Upper lobe of left lung (tissue), 6 donors: ENCODE data around the gene CDCA8. TPM values are rescaled to one million over a fixed set of nuclear protein-coding genes. Genes with fewer than 3 reads are reported as not detected.
A peak's percentile ranks its signal among the peaks of the same experiment; 100 is the strongest.

Experiments used
- ATAC-seq, 2 donors: fragments of 200-7000 bp; cut with Tn5 transposase; one replicate each; pipeline ENCODE4 v1.9.1; 2022; ENCODE audit warnings: mild to moderate bottlenecking in 2 of 2, moderate library complexity in 2 of 2; ENCODE audit not compliant: low FRiP score in 2 of 2
- DNase-seq, 2 donors: peaks; one replicate each; pipeline ENCODE4 v3.0.0-alpha.2; 2019 to 2020
- H3K27ac ChIP-seq, 4 donors: fragments of 200-600 bp; sonication (generic); one replicate each; pipeline ENCODE4 v1.5.1; 2016 to 2019
- H3K27me3 ChIP-seq, 4 donors: fragments of 200-600 bp; sonication (generic); one replicate each; pipeline ENCODE4 v1.5.1; 2017 to 2019
- H3K36me3 ChIP-seq, 4 donors: fragments of 200-600 bp; sonication (generic); one replicate each; pipeline ENCODE4 v1.5.1; 2016 to 2019
- H3K4me1 ChIP-seq, 4 donors: fragments of 200-600 bp; sonication (generic); one replicate each; pipeline ENCODE4 v1.5.1; 2018 to 2019
- H3K4me3 ChIP-seq, 4 donors: fragments of 200-600 bp; sonication (generic); one replicate each; pipeline ENCODE4 v1.5.1; 2017 to 2019; ENCODE audit warnings: mild to moderate bottlenecking in 2 of 4, moderate library complexity in 1 of 4
- H3K9me3 ChIP-seq, 4 donors: fragments of 200-600 bp; sonication (generic); one replicate each; pipeline ENCODE4 v1.5.1; 2018 to 2019
- EP300 ChIP-seq, 4 donors: sonication (generic); formaldehyde crosslinking; IDR thresholded peaks; one replicate each; pipeline ENCODE4 v1.5.1; 2017; ENCODE audit warnings: antibody characterized with exemption in 4 of 4, control low read depth in 2 of 4
- POLR2A ChIP-seq, 4 donors: fragments of 450-650 bp; IDR thresholded peaks; one replicate each; pipeline ENCODE4 v1.5.1; 2016 to 2017; ENCODE audit warnings: antibody characterized with exemption in 4 of 4, mild to moderate bottlenecking in 2 of 4
- POLR2AphosphoS5 ChIP-seq, 2 donors: sonication (generic); formaldehyde crosslinking; IDR thresholded peaks; one replicate each; pipeline ENCODE4 v1.5.1; 2017; ENCODE audit warnings: antibody characterized with exemption in 2 of 2
- WGBS, 2 donors: methylation state at CpG; one replicate each; pipeline ENCODE4 v1.1.5; 2017 to 2018; 5-methylcytosine and 5-hydroxymethylcytosine counted together
- total RNA-seq, 6 donors: library from RNA; depleted of rRNA in 4 of 6; stranded (reverse); fragments of >200 nt in 4 of 6; gene quantifications; one replicate each; pipeline versions ENCODE4 v1.1.0 to v1.2.1, GENCODE V29; 2016 to 2021
- TF ChIP-seq, protein P1 (sequence below), 6 experiments: fragments of 450-650 bp in 4 of 6; fragments of 200-600 bp in 2 of 6; sonication (generic) in 2 of 6; IDR thresholded peaks; one replicate each; pipeline ENCODE4 v1.5.1; 2016 to 2019; ENCODE audit warnings: antibody characterized with exemption in 6 of 6
- donor health status: DM: no; HTN: no; CAD: no; lungs with moderate emphysema.
- donor health status: DM: no; HTN: yes; CAD: no; lungs with severe emphysema.

Gene CDCA8
- total RNA-seq, 6 donors from 2014 or later, result 0.89 to 2.0 (median 1.5) TPM; not detected in 1

DNA sequence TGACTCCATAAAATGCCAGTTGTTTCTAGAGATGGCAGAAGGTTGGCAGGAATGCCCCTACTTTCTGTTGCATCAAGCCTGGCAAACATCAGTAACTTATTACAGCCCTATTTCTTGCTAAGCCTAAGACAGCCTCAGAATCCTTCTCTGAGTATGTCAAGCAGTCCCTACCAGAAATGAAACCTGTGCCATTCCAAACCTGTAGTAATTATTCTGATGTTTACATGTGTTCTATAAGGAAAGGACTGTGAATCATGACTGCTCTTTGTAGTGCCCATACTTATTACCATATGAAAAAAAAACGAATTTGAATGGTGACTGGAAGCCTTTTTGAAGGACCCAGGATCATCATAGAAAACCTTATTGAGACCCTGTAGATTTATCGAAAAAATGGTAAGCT lies 5.4 kb downstream of the CDCA8 start:
- DNase-seq (no peak), ATAC-seq (no peak)
- peaks cover 3 to 5% (median 4%) of the 10 kb centered on the region in 4 donors for H3K4me1 ChIP-seq
- no peaks in the 10 kb centered on the region for H3K9me3 ChIP-seq
- H3K27ac ChIP-seq, result no peak overlapping the region
- WGBS, 2 donors, result 87 to 95% methylated on average over 2 of the region's 2 CpGs
- no peaks in the 10 kb centered on the region for H3K27me3 ChIP-seq
- no peak for TF ChIP-seq POLR2AphosphoS5 (IDR thresholded peaks at IDR 0.05)
- TF ChIP-seq, protein P1, sequence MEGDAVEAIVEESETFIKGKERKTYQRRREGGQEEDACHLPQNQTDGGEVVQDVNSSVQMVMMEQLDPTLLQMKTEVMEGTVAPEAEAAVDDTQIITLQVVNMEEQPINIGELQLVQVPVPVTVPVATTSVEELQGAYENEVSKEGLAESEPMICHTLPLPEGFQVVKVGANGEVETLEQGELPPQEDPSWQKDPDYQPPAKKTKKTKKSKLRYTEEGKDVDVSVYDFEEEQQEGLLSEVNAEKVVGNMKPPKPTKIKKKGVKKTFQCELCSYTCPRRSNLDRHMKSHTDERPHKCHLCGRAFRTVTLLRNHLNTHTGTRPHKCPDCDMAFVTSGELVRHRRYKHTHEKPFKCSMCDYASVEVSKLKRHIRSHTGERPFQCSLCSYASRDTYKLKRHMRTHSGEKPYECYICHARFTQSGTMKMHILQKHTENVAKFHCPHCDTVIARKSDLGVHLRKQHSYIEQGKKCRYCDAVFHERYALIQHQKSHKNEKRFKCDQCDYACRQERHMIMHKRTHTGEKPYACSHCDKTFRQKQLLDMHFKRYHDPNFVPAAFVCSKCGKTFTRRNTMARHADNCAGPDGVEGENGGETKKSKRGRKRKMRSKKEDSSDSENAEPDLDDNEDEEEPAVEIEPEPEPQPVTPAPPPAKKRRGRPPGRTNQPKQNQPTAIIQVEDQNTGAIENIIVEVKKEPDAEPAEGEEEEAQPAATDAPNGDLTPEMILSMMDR (IDR thresholded peaks at IDR 0.05), result no peak
- TF ChIP-seq EP300 (IDR thresholded peaks at IDR 0.05), result no peak
- no peak for TF ChIP-seq POLR2A (IDR thresholded peaks at IDR 0.05)
- peaks cover 0 to 5% (median 0%) of the 10 kb centered on the region in 4 donors for H3K36me3 ChIP-seq
- no peak overlapping the region for H3K4me3 ChIP-seq

- WGBS, 2 donors, result 89 to 94% methylated on average over 7 of the region's 7 CpGs
- TF ChIP-seq, protein P1 (IDR thresholded peaks at IDR 0.05), result no peak
- no peak for TF ChIP-seq EP300 (IDR thresholded peaks at IDR 0.05)
- TF ChIP-seq POLR2A (IDR thresholded peaks at IDR 0.05), result no peak
- Histone ChIP-seq H3K9me3 (no peaks in the 10 kb centered on the region), H3K36me3 (peaks cover 0 to 5% (median 0%) of the 10 kb centered on the region in 4 donors), H3K4me1 (no peaks in the 10 kb centered on the region), H3K27ac (no peak overlapping the region), H3K4me3 (no peak overlapping the region), H3K27me3 (no peaks in the 10 kb centered on the region)
- ATAC-seq (no peak), DNase-seq (no peak)
Observed at GRCh38 chr1:37699147-37699546, 6.8 kb downstream of the CDCA8 start.

GRCh38 chr1:37701051-37701450 lies 8.7 kb downstream of the CDCA8 start:
- H3K4me1 ChIP-seq, result no peaks in the 10 kb centered on the region
- WGBS, 2 donors, result 66 to 88% methylated on average over 2 of the region's 2 CpGs
- H3K4me3 ChIP-seq, result no peak overlapping the region
- DNase-seq (no peak), ATAC-seq (no peak)
- H3K36me3 ChIP-seq, result peaks cover 0 to 5% (median 0%) of the 10 kb centered on the region in 4 donors
- H3K27ac ChIP-seq, result no peak overlapping the region
- TF ChIP-seq POLR2A (IDR thresholded peaks at IDR 0.05), result no peak
- no peak for TF ChIP-seq EP300 (IDR thresholded peaks at IDR 0.05)
- TF ChIP-seq, protein P1 (IDR thresholded peaks at IDR 0.05), result no peak
- TF ChIP-seq POLR2AphosphoS5 (IDR thresholded peaks at IDR 0.05), result no peak
- no peaks in the 10 kb centered on the region for H3K9me3 ChIP-seq
- no peaks in the 10 kb centered on the region for H3K27me3 ChIP-seq

DNA sequence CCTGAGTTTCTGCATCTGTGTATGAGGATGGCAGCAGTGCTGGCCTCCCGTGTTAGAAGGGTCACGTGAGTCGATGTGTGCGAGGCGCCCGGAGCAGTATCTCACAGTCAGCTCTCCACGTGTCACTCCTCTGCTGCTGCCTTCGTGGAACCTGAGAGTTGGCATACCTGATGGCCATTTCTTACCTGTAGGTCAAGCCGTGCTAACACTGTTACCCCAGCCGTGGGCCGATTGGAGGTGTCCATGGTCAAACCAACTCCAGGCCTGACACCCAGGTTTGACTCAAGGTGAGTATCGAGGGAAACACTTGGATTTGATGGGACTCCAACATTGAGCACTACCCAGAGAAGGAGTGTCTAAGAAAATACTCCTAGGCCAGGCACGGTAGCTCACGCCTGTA lies 10.7 kb downstream of the CDCA8 start:
- TF ChIP-seq POLR2AphosphoS5 (IDR thresholded peaks at IDR 0.05), result no peak
- no peak for TF ChIP-seq EP300 (IDR thresholded peaks at IDR 0.05)
- TF ChIP-seq, protein P1 (IDR thresholded peaks at IDR 0.05), result no peak
- no peak for TF ChIP-seq POLR2A (IDR thresholded peaks at IDR 0.05)
- no peak for ATAC-seq
- Histone ChIP-seq H3K9me3 (no peaks in the 10 kb centered on the region), H3K27ac (no peak overlapping the region), H3K36me3 (peaks cover 0 to 17% (median 0%) of the 10 kb centered on the region in 4 donors), H3K4me1 (no peaks in the 10 kb centered on the region), H3K27me3 (no peaks in the 10 kb centered on the region), H3K4me3 (no peak overlapping the region)
- peak in 1 of 2 donors; percentile 23 for DNase-seq
- 90 to 100% methylated on average over 14 of the region's 14 CpGs for WGBS, 2 donors

DNA sequence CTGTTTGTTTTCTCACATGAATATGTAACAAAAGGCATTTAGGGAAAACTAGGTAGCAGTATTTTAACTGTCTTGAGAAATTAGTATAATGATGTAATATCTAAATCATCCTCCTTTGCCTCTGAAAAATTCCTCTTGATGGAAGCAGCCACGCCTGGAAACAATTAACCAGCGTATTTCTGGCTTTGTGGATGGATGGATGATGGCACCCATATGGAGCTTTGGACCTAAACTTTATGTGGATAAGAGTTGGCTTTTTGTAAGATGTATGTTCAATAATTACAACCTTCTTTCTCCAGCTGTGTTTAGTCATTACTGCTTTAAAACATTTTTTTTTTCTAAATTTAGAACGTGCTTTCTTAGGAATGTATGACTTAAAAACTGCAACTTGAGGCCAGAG lies 12.7 kb downstream of the CDCA8 start:
- ATAC-seq, result no peak
- TF ChIP-seq EP300 (IDR thresholded peaks at IDR 0.05), result no peak
- TF ChIP-seq, protein P1 (IDR thresholded peaks at IDR 0.05), result no peak
- no peak for TF ChIP-seq POLR2A (IDR thresholded peaks at IDR 0.05)
- TF ChIP-seq POLR2AphosphoS5 (IDR thresholded peaks at IDR 0.05), result no peak
- Histone ChIP-seq H3K27ac (no peak overlapping the region), H3K4me3 (no peak overlapping the region), H3K36me3 (peaks cover 0 to 25% (median 7%) of the 10 kb centered on the region in 4 donors), H3K9me3 (no peaks in the 10 kb centered on the region), H3K27me3 (no peaks in the 10 kb centered on the region), H3K4me1 (no peaks in the 10 kb centered on the region)
- WGBS, 2 donors, result 78% methylated on average over 3 of the region's 3 CpGs
- no peak for DNase-seq
